ENCODE measurements around the gene TRIM17. TPM values are rescaled to one million over a fixed set of nuclear protein-coding genes. Genes with fewer than 3 reads are reported as not detected.

TRIM17 gene
- total RNA-seq, 1 donor from 2014 or later = 2.4 TPM

DNA sequence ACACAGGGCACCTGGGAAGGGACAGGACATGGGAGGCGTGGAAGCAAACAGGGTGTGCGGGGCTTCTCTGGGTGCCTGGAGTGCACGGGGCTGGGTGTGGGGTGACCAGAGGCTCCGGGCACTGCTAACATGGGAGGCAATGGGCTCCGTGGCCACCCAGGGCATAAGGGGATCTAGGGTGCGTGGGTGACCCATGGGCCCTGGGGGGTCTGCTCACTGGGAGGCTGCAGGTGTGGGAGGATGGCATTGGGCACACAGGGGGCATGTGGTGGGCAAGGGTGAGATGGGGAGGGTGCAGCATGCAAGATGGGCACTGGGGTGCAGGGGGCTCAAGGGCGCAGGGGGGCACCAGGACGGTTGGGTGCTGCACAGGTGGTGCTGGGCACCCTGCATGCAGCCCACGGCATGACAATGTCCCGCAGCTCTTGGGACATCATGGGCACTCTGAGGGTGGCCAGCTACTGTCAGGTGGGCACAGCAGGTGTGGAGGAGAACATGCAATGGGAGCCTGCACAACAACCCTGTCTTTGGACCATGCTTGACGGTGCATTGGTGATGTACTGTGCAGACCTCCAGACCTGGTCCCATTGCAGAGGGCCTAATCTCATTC, 25.1 kb downstream of the TRIM17 start:
- intact Hi-C loops (cut with micrococcal nuclease) = no loop called here

DNA sequence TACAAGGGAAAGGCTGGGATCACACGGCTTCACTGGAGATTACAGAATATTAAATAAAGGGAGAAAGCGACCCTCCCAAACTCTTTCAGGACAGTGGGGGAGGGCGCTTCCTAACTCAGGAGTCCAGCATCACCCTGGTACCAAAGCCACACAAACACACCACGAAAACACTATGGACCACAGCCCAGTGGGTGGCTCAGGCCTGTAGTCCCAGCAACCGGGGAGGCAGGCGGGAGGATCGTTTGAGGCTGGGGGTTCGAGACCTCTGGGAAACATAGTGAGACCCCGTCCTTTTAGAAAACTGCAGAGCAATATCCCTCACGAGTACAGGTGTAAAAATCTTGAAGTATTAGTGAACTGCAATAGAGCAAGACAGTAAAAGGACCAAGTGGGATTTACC, 26.0 kb downstream of the TRIM17 start:
- intact Hi-C loops (cut with micrococcal nuclease) = no loop called here

DNA sequence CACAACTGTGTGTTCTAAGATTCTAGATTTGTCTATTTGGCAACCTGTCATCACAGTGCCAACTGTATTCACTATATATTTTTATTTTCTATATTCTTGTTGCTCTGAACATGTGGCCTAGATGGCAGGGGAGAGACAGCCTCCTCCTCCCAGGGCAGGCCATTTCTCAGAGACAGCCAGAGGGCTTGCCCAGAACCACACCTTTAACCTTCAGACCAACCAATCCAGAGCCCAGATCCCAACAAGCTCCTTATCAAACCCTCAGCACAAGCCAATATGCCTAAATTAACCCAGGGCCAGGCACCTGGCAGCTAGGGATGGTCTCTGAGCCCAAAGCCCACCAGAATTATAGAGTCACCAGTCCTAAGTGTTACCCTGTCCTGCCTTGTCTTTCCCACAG, 29.3 kb downstream of the TRIM17 start:
- intact Hi-C loops (cut with micrococcal nuclease) = no loop called here

DNA sequence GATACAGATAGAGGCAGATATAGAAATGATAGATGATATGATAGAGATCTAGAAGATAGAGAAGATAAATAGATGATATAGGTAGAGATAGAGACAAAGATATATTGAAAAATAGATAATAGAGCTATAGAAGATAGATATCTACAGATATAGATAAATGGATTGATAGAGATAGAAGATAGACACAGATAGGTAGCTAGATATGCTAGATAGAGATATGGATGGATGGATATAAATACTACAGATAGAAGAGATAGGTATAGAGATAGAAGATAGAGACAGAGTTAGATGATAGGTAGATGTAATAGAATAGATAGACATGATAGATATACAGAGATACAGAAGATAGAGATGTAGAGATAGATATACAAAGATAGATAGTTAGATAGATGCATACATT, 31.4 kb downstream of the TRIM17 start:
- intact Hi-C loops (cut with micrococcal nuclease) = no loop called here

DNA sequence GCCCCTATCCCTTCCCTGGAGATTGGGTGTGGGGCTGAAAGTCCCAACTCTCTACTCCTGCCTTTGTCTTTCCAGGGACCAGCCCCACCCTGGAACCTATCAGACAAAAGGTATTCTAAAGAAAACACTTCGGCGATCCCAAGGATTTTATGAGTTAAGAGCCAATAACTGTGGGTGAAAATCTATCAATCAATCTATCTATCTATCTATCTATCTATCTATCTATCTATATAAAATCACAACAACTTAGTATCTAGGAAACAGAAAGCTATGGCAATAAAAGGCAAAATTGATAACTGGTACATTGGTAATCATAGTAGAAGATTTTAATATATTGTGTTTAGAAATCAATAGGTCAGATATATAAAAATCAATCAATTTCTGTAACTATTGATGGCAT, 32.9 kb downstream of the TRIM17 start:
- intact Hi-C loops (cut with micrococcal nuclease) = no loop called here

DNA sequence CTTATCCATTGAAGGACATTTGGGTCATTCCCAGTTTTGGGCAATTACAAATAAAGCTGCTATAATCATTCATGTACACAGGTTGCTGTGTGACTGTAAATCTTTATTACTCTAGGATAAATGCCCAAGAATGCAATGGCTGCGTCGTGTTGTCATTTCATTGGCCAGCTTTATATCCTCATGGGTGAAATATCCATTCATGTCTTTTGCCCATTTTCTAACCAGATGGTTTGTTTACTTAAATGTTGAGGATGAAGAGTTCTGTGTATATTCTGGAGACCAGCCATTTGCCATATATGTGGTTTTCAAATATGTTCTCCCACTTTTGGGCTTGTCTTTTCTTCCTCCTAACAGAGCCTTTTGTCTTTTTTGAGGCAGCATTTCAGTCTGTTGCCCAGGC, 35.3 kb downstream of the TRIM17 start:
- intact Hi-C loops (cut with micrococcal nuclease) = no loop called here

DNA sequence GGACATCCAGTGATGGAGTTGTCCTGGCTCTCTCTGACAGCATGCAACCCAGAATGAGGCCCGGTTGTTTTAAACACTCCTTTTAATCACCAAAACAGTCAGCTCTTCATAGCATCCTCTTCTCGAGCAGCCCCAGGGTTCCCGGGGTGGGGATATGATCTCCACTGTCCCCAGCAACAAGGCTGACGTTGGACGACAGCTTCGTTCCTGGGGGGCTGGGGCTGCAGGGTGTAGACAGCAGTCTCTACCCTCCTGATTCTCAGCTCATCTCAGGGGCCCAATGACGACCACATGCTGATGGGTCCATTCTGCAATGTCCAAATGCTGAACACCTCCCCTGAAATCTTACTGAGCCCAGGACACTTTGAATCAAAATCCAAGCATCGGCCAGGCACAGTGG, 37.0 kb downstream of the TRIM17 start:
- intact Hi-C loops (cut with micrococcal nuclease) = loop anchor here (2.0 kb wide), 2 partner anchors 85 to 103 kb away; no protein-coding TSS in a partner anchor

DNA sequence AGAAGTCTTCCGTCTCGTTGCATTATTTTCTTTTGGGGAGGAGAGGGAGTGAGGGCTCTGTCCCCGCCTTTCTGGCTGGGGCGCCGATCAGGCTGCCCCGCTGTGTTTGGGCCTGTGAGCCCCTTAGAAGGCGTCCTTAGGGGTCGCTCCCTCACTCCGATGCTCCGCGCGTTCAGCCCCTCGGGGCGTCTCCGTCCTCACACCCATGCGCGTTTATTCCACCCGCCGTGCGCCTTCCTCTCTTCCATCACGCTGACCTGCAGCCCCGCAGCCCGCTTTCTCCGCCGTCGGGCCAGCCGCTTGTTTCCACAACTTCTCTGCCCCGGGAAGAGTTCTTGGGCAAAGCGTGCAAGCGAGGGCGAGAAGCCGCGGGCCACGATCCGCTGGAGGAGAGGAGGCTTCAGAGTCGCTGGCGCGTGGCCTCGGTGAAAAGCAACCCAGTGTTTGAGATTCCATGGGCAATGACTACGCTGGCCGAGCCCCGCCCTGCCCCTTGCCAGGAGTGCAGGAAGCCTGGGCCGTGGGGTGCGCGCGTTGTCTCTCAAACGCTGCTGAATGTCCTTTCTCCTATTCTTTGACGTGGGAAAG, 37.7 kb downstream of the TRIM17 start:
- intact Hi-C loops (cut with micrococcal nuclease) = loop anchor here (1.0 to 2.0 kb wide), 8 partner anchors 28 to 214 kb away; partner anchors contain the start of gene IBA57

DNA sequence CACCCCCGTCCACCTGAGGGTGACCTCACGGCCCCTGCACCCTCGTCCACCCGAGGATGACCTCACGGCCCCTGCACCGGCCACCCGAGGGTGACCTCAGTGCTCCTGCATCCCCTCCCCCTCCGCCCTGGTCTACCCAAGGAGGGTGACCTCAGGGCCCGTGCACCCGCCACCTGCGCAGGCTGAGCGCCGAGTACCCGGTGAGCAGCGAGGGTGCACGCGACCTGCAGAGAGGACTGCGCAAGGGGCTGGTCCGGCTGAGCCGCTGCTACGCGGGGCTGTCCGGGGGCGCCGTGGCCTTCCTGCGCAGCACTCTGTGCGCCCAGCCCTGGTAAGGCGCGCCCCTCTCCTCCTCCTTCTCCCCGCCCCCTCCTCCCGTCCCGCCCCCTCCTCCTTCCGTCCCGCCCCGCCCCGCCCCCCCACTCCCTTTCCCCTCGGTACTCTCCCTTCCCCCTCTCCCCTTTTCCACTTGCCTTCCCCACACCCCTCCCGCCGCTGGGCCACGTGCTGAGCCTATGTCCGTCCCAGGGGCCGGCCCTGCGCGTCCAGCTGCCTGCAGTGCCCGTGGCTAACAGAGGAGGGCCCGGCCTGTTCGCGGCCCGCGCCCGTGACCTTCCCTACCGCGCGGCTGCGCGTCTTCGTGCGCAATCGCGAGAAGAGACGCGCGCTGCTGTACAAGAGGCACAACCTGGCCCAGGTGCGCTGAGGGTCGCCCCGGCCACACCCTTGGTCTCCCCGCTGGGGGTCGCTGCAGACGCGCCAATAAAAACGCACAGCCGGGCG, 38.4 kb downstream of the TRIM17 start:
- intact Hi-C loops (cut with micrococcal nuclease) = loop anchor here (1.0 to 2.0 kb wide), 8 partner anchors 29 to 213 kb away; partner anchors contain the start of gene IBA57

DNA sequence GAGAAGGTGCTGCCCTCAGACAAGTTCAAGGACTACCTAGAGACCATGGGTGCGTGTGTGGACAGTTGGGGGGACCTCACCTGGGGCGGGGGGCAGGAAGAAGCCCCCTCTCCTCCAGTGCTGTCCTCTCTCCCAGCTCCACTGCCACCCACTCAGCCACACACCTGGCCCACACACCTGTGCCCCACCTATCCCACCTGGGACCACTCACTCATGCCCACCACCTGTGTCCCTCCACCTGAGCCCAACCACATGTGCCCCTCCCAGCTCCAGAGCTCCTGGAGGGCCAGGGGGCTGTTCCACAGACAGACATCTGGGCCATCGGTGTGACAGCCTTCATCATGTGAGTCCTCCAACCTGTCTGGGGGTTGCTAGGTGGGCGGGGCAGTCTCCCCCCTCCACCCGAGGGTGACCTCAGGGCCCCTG, 39.0 kb downstream of the TRIM17 start:
- intact Hi-C loops (cut with micrococcal nuclease) = loop anchor here (1.0 to 2.0 kb wide), 8 partner anchors 30 to 212 kb away; partner anchors contain the start of gene IBA57

DNA sequence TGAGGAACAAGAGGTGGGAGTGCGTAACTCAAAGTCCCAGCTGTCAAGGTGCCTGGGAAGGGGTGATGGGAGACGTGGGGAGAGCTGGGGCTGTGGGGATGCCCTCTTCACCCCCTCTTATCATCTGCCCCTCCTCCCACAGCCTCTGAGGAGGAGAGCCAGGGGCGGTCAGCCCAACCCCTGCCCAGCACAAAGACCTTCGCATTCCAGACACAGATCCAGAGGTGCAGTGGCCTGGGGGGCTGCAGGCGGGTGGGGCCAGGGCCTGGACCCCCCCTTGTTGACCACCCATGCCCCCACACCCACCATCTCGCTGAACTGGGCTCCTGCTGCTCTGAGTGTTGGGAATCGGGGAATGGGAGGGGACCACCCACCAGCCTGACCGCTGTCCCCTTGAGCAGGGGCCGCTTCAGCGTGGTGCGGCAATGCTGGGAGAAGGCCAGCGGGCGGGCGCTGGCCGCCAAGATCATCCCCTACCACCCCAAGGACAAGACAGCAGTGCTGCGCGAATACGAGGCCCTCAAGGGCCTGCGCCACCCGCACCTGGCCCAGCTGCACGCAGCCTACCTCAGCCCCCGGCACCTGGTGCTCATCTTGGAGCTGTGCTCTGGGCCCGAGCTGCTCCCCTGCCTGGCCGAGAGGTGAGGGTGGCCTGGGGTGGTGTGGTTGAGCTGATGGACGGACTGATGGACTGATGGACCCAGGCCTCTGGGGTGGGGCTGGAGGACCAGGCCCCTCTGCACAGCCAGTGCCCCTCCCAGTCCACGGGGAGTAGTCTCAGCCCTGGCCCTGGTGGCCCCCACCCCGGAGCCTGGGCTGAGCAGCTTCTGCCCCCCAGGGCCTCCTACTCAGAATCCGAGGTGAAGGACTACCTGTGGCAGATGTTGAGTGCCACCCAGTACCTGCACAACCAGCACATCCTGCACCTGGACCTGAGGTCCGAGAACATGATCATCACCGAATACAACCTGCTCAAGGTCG, 39.7 kb downstream of the TRIM17 start:
- intact Hi-C loops (cut with micrococcal nuclease) = no loop called here

DNA sequence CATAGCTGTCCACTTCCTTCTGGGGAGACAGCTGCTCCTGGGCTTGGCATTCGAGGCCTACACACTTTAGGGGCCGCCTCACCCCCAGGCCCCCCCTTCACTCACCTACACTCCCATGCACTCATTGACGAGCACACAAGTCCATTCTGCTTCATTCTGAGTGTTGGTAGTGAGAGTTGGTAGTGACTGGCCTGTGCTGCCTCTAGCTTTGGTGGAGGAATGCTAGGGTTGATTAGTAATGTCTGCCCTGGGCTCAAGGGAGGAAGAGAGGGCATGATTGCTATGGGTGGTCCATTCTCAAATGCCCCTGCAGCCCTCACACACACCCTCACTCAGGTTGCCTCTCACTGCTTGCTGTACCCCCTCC, 40.4 kb downstream of the TRIM17 start:
- intact Hi-C loops (cut with micrococcal nuclease) = no loop called here

DNA sequence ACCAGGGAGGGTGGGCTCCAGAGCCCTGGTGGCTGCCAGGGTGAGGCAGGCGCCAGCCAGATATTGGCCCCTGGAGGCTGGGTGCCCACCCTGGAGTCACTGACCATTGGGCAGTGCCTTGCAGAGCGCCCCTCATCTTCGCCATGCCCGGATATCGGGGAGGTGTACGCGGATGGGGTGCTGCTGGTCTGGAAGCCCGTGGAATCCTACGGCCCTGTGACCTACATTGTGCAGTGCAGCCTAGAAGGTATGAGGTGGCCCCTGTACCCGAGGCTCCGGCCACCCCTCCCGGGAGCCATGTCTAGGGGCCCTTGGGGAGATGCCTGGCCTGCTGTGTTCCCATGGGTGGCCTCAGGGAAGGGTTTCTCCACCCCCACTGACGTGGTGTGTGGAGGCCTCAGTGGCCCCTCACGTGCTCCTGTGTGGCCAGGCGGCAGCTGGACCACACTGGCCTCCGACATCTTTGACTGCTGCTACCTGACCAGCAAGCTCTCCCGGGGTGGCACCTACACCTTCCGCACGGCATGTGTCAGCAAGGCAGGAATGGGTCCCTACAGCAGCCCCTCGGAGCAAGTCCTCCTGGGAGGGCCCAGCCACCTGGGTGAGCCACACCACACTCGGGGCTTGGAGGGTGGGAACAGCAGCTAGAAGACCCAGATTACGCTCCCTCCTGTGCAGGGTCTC, 40.9 kb downstream of the TRIM17 start:
- intact Hi-C loops (cut with micrococcal nuclease) = no loop called here

DNA sequence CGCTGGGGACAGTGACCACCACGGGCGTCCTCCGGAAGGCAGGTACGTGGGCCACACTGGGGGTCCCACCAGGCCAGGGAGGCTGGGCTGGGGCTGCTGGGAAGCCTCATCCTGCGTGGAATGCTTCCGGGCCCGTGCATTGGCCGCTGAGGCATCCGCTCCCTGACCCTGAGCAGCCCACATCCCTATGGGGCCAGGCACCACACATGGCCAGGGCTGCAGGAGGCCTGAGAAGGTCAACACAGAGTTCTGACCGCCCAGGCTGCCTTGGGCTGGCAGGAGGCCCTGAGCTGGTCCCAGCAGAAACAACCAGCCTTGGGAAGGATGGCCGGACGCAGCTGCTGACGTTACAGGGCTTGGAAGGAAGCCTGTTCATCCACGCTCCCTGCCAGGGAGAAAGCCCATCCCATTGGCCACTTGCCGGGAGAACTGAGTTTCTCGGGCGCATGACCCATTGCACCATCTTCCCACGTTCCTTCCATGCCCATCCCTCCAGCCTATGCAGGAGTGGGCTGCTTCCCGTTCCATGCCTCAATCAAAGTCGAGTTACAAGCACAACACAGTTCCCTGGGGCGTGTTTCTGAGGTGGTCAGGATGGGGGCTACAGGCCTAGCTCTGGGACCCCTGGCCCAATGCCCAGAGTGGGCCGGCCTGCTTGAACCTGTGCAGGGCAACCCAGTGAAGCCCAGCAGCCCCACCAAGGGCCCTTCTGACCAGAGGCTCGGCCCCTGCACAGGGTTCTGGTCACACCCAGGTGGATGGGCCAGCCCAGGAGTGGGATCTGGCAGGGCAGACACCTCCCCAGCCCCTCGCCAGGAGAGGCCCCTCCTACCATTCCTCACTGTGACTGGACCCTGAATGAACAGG, 41.7 kb downstream of the TRIM17 start:
- intact Hi-C loops (cut with micrococcal nuclease) = no loop called here

DNA sequence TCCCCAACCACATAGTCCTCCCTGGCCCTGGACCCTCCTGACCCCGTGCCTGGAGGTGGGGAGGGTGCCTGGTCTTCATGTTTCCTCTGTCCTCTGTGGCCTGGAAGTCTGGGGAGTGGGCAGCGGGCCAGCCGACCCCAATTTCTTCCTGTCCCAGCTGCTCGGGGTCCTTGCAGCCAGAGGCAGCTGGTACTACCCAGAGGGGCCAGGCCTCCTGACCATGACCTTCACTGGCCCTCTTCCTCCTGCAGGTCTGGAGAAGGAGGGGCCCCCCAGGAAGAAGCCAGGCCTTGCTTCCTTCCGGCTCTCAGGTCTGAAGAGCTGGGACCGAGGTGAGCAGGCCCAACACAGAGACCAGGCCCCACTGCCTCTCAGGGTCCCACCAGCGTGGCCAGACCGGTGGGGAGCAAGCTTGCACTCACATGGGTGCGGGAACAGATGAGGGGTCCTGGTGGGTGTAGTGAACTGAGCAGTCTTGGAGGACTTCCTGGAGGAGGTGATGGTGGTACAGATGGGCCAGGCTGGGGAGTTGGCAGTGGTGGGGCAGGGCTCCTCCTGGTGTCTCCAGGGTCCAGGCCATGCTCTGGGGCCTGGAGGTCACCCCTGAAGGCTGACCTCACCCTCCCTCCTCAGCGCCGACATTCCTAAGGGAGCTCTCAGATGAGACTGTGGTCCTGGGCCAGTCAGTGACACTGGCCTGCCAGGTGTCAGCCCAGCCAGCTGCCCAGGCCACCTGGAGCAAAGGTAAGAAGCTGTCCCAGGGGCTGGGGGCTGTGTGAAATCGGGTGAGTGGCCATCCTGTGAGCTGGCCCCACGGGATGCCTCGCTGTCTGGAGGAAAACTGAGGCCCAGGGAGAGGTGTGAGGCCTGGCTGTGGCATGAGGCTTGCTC, 42.7 kb downstream of the TRIM17 start:
- intact Hi-C loops (cut with micrococcal nuclease) = no loop called here

DNA sequence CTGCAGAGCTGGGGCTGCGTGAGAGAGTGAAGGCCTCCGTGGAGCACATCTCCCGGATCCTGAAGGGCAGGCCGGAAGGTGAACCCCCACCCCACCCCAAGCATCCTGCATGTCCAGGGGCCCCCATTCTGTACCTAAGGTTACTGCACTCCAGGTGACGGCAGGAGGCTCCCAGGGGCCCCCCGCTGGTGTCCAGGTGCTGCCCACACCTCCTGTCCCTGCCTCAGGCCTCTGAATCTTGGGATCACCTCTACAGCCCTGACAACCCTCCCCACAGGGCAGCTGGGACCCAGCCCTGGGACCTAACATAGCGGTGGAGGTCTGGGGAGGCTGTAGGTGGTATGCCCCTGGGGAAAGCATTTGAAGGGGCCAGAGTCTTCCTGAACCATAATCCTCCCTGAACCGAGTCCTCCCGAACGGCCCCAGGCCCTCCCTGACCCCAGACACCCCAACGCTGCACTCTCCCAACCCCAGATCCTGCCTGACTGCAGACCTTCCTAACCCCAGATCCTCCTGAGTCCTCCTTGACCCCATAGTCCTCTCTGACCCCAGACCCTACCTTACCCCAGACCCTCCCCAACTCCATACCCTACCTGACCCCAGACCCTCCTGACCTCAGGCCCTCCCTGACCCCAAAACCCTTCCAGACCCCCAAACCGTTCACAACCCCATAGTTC, 43.5 kb downstream of the TRIM17 start:
- intact Hi-C loops (cut with micrococcal nuclease) = no loop called here

DNA sequence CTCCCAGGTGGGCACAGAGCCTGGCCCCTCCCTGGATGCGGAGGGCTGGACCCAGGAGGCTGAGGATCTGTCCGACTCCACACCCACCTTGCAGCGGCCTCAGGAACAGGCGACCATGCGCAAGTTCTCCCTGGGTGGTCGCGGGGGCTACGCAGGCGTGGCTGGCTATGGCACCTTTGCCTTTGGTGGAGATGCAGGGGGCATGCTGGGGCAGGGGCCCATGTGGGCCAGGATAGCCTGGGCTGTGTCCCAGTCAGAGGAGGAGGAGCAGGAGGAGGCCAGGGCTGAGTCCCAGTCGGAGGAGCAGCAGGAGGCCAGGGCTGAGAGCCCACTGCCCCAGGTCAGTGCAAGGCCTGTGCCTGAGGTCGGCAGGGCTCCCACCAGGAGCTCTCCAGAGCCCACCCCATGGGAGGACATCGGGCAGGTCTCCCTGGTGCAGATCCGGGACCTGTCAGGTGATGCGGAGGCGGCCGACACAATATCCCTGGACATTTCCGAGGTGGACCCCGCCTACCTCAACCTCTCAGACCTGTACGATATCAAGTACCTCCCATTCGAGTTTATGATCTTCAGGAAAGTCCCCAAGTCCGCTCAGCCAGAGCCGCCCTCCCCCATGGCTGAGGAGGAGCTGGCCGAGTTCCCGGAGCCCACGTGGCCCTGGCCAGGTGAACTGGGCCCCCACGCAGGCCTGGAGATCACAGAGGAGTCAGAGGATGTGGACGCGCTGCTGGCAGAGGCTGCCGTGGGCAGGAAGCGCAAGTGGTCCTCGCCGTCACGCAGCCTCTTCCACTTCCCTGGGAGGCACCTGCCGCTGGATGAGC, 44.3 kb downstream of the TRIM17 start:
- intact Hi-C loops (cut with micrococcal nuclease) = no loop called here
